Endothelial cell of umbilical vein (primary cell): ENCODE measurements around the gene TLR6. TPM values are rescaled to one million over a fixed set of nuclear protein-coding genes. Genes with fewer than 3 reads are reported as not detected.

Experiments used
- BruUV-seq: library from RNA; stranded (reverse); fragments of 400-500 nt; replicated peaks from 2 replicates; lab custom pipeline; 2021; lab: Mats Ljungman, UMichigan
- CTCF ChIA-PET: fragments of 300-600, 350-600 bp; sonication (Branson Sonifier 250); formaldehyde crosslinking; loops from one replicate; lab custom pipeline; 2021; ENCODE audit warnings: antibody characterized with exemption, inconsistent platforms; lab: Charles Lee
- POLR2A ChIA-PET: fragments of 300-600, 350-600 bp; sonication (Branson Sonifier 250); formaldehyde crosslinking; loops from one replicate; lab custom pipeline; 2021; ENCODE audit warnings: antibody characterized with exemption, inconsistent platforms; lab: Charles Lee
- DNase-seq: peaks from one replicate; pipeline ENCODE4 v3.0.0-alpha.2; 2011; ENCODE audit warnings: low read depth, low spot score
- FAIRE-seq: peaks from 2 replicates; lab custom pipeline; 2011; peaks lifted over from hg19 to GRCh38; lab: Jason Lieb, UNC
- H2AFZ ChIP-seq: 2 replicates; pipeline ENCODE4 v1.6.0; 2012; ENCODE audit warnings: low read depth, low read length, control low read depth, inconsistent platforms
- H3K27ac ChIP-seq: 2 replicates; pipeline ENCODE4 v1.5.1; 2011; ENCODE audit warnings: low read depth, mild to moderate bottlenecking, control low read depth, low read length, moderate library complexity; ENCODE audit not compliant: insufficient read depth
- H3K27me3 ChIP-seq, 2 experiments: 2 replicates each; pipeline versions ENCODE4 v1.6.0 to v1.6.1; 2011; ENCODE audit warnings: low read length in 2 of 2, mixed read lengths in 1 of 2; ENCODE audit not compliant: control insufficient read depth in 2 of 2, insufficient read depth in 2 of 2
- H3K36me3 ChIP-seq, 2 experiments: 2 replicates in 1 of 2; 3 replicates in 1 of 2; pipeline ENCODE4 v1.5.1; 2011; ENCODE audit warnings: low read length in 2 of 2, mild to moderate bottlenecking in 1 of 2, moderate library complexity in 1 of 2; ENCODE audit not compliant: control insufficient read depth in 2 of 2, insufficient read depth in 2 of 2; ENCODE audit errors: extremely low read depth in 1 of 2
- H3K4me1 ChIP-seq: 3 replicates; pipeline ENCODE4 v1.5.1; 2011; ENCODE audit warnings: mild to moderate bottlenecking, low read length; ENCODE audit not compliant: control insufficient read depth, insufficient read depth; ENCODE audit errors: extremely low read depth
- H3K4me2 ChIP-seq: 2 replicates; pipeline ENCODE4 v1.6.1; 2011; ENCODE audit warnings: low read length, control low read depth, mixed read lengths; ENCODE audit not compliant: insufficient read depth
- H3K4me3 ChIP-seq, 3 experiments: fragments of 200-600 bp in 1 of 3; sonication (generic), shearing (Covaris generic) in 1 of 3; replicated peaks in 1 of 3; 2 replicates each; pipeline ENCODE4 v1.5.1; 2011 to 2016; ENCODE audit warnings: control low read depth in 3 of 3, low read length in 3 of 3, mild to moderate bottlenecking in 2 of 3, inconsistent platforms in 1 of 3, low read depth in 1 of 3, moderate library complexity in 1 of 3; ENCODE audit not compliant: insufficient read depth in 1 of 3
- H3K79me2 ChIP-seq: 2 replicates; pipeline ENCODE4 v1.6.0; 2012; ENCODE audit warnings: low read length, inconsistent platforms; ENCODE audit not compliant: control insufficient read depth, insufficient read depth
- H3K9ac ChIP-seq: replicated peaks from 2 replicates; pipeline ENCODE3; 2011; ENCODE audit warnings: low read length, control low read depth; ENCODE audit not compliant: insufficient read depth; ENCODE audit errors: extremely low read depth
- H3K9me1 ChIP-seq: replicated peaks from 3 replicates; pipeline ENCODE4 v1.6.0; 2011; ENCODE audit warnings: mild to moderate bottlenecking, low read length; ENCODE audit not compliant: control insufficient read depth, insufficient read depth; ENCODE audit errors: extremely low read depth
- H3K9me3 ChIP-seq: replicated peaks from 2 replicates; pipeline ENCODE4 v1.5.1; 2012; ENCODE audit warnings: low read length, inconsistent platforms; ENCODE audit not compliant: control insufficient read depth, insufficient read depth
- H4K20me1 ChIP-seq: replicated peaks from 2 replicates; pipeline ENCODE3; 2011; ENCODE audit warnings: mild to moderate bottlenecking, low read length; ENCODE audit not compliant: control insufficient read depth, insufficient read depth; ENCODE audit errors: extremely low read depth
- FOS ChIP-seq: IDR thresholded peaks from 2 replicates; pipeline ENCODE4 v1.6.1; 2011; ENCODE audit warnings: mild to moderate bottlenecking, low read length, moderate library complexity, borderline replicate concordance; ENCODE audit not compliant: insufficient read depth
- JUN ChIP-seq: IDR thresholded peaks from 2 replicates; pipeline ENCODE4 v1.6.1; 2011; ENCODE audit warnings: borderline replicate concordance, low read depth; ENCODE audit not compliant: insufficient read length, insufficient read depth
- MYC ChIP-seq: IDR thresholded peaks from one replicate; pipeline ENCODE4 v1.6.1; 2011; ENCODE audit warnings: mild to moderate bottlenecking, low read depth, low read length
- POLR2A ChIP-seq: IDR thresholded peaks from 2 replicates; pipeline ENCODE4 v1.6.1; 2012; ENCODE audit warnings: low read depth, mild to moderate bottlenecking, control low read depth, low read length
- POLR2AphosphoS5 ChIP-seq: IDR thresholded peaks from 2 replicates; pipeline ENCODE4 v1.6.1; 2012; ENCODE audit warnings: low read depth, mild to moderate bottlenecking, control low read depth, low read length, moderate library complexity; ENCODE audit not compliant: insufficient read depth
- dilution Hi-C: fragments of 300-500 bp; cut with MboI; formaldehyde crosslinking; loops from one replicate; pipeline ENCODE4 v1.15.0; 2019; ENCODE audit warnings: low sequenced_read_pairs; ENCODE audit not compliant: extremely low pct_ligation_motif_present
- intact Hi-C: fragments of 100-400 bp; cut with micrococcal nuclease; formaldehyde crosslinking; loops from one replicate; pipeline ENCODE4 v1.10.0; 2022
- polyA plus RNA-seq, 4 experiments: library from polyadenylated mRNA; depleted of rRNA in 3 of 4; stranded (reverse) in 3 of 4; unstranded in 1 of 4; fragments of >200 nt; gene quantifications; 2 replicates each; pipeline versions ENCODE4 v1.2.1 to v1.2.3, GENCODE V29; 2011 to 2012; ENCODE audit warnings: missing spikeins in 1 of 4
- total RNA-seq: library from RNA; stranded (reverse); gene quantifications from 2 replicates; pipeline ENCODE4 v1.2.3, GENCODE V29; 2021
- TF ChIP-seq, protein P1 (sequence below), 2 donors: IDR thresholded peaks; 1 replicate in 1 of 2; 2 replicates in 1 of 2; pipeline ENCODE4 v1.5.1; 2011; ENCODE audit warnings: low read length in 2 of 2, mild to moderate bottlenecking in 2 of 2, moderate library complexity in 2 of 2, control low read depth in 1 of 2, inconsistent platforms in 1 of 2, low read depth in 1 of 2; ENCODE audit not compliant: insufficient read depth in 1 of 2; ENCODE audit errors: extremely low read depth in 1 of 2
- TF ChIP-seq, protein P2 (sequence below): IDR thresholded peaks from 2 replicates; pipeline ENCODE4 v1.6.1; 2011; ENCODE audit not compliant: insufficient read depth, insufficient read length

TLR6 gene
- total and polyA plus RNA-seq, 2 donors (not counting 3 experiments of a cell fraction or from before 2014, with no cell fraction given) = 0.19 to 1.7 TPM

GRCh38 chr4:38785041-38785790 is 71.4 kb downstream of the TLR6 start:
- intact Hi-C loops (no loop called here), dilution Hi-C loops (no loop called here)
- H3K27me3 ChIP-seq = no peaks in the 10 kb centered on the region
- no peak for TF ChIP-seq POLR2A
- TF ChIP-seq POLR2AphosphoS5 = no peak
- TF ChIP-seq, protein P1, sequence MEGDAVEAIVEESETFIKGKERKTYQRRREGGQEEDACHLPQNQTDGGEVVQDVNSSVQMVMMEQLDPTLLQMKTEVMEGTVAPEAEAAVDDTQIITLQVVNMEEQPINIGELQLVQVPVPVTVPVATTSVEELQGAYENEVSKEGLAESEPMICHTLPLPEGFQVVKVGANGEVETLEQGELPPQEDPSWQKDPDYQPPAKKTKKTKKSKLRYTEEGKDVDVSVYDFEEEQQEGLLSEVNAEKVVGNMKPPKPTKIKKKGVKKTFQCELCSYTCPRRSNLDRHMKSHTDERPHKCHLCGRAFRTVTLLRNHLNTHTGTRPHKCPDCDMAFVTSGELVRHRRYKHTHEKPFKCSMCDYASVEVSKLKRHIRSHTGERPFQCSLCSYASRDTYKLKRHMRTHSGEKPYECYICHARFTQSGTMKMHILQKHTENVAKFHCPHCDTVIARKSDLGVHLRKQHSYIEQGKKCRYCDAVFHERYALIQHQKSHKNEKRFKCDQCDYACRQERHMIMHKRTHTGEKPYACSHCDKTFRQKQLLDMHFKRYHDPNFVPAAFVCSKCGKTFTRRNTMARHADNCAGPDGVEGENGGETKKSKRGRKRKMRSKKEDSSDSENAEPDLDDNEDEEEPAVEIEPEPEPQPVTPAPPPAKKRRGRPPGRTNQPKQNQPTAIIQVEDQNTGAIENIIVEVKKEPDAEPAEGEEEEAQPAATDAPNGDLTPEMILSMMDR (IDR thresholded peaks at IDR 0.05; ENCODE audit: extremely low read depth in 1 of 2, insufficient read depth in 1 of 2, low read depth in 1 of 2, low read length in 2 of 2) = no peak
- TF ChIP-seq, protein P2, sequence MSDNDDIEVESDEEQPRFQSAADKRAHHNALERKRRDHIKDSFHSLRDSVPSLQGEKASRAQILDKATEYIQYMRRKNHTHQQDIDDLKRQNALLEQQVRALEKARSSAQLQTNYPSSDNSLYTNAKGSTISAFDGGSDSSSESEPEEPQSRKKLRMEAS = no peak
- TF ChIP-seq JUN = no peak
- TF ChIP-seq FOS = no peak
- no peak for TF ChIP-seq MYC
- H3K4me2 ChIP-seq = no peak overlapping the region
- no peak overlapping the region for H3K4me3 ChIP-seq
- DNase-seq (no peak), FAIRE-seq (no peak)
- H3K27ac ChIP-seq = no peak overlapping the region
- no peaks in the 10 kb centered on the region for H3K9me1 ChIP-seq
- POLR2A ChIA-PET = no interaction called here
- no peaks in the 10 kb centered on the region for H3K9me3 ChIP-seq
- no peaks in the 10 kb centered on the region for H3K79me2 ChIP-seq
- no peak overlapping the region for H2AFZ ChIP-seq
- CTCF ChIA-PET = interaction anchor here (0.7 to 2.5 kb wide), 2 partner anchors 20 to 26 kb away, joined by 4 to 14 read pairs; no protein-coding TSS in a partner anchor
- no peak overlapping the region for H3K9ac ChIP-seq
- no TSS peak for BruUV-seq
- no peaks in the 10 kb centered on the region for H4K20me1 ChIP-seq
- H3K36me3 ChIP-seq = no peaks in the 10 kb centered on the region
- H3K4me1 ChIP-seq = no peaks in the 10 kb centered on the region
